H9 (cell line): ENCODE data around the gene STX2. TPM values are rescaled to one million over a fixed set of nuclear protein-coding genes. Genes with fewer than 3 reads are reported as not detected.

Experiments used
- DNase-seq: peaks from one replicate; pipeline ENCODE4 v3.0.0-alpha.2; 2017
- H2AFZ ChIP-seq: one replicate; pipeline ENCODE4 v1.6.1; 2013; ENCODE audit warnings: mild to moderate bottlenecking, low read length, control low read depth, moderate library complexity
- H2AK5ac ChIP-seq: 2 replicates; pipeline ENCODE4 v1.6.1; 2013; ENCODE audit warnings: low read length, control low read depth, mixed read lengths; ENCODE audit not compliant: insufficient read length
- H2BK120ac ChIP-seq: one replicate; pipeline ENCODE4 v1.6.1; 2013; ENCODE audit warnings: low read depth, mild to moderate bottlenecking, low read length, control low read depth, inconsistent platforms; ENCODE audit not compliant: poor library complexity, severe bottlenecking
- H2BK12ac ChIP-seq: 2 replicates; pipeline ENCODE4 v1.6.1; 2013; ENCODE audit warnings: low read length, control low read depth, mixed read lengths, low read depth; ENCODE audit not compliant: insufficient read length
- H2BK15ac ChIP-seq: 2 replicates; pipeline ENCODE4 v1.6.1; 2013; ENCODE audit warnings: low read depth, low read length, control low read depth
- H2BK20ac ChIP-seq: one replicate; pipeline ENCODE4 v1.6.1; 2013; ENCODE audit warnings: low read depth, mild to moderate bottlenecking, low read length, control low read depth, inconsistent platforms; ENCODE audit not compliant: poor library complexity, severe bottlenecking
- H2BK5ac ChIP-seq: 2 replicates; pipeline ENCODE4 v1.6.1; 2013; ENCODE audit warnings: low read length, control low read depth, mixed read lengths; ENCODE audit not compliant: insufficient read length
- H3K14ac ChIP-seq: 2 replicates; pipeline ENCODE4 v1.6.1; 2013; ENCODE audit warnings: low read length, control low read depth; ENCODE audit not compliant: insufficient read depth
- H3K18ac ChIP-seq: 2 replicates; pipeline ENCODE4 v1.6.1; 2013; ENCODE audit warnings: low read depth, mild to moderate bottlenecking, mixed read lengths, low read length, control low read depth; ENCODE audit not compliant: insufficient read length
- H3K23ac ChIP-seq: 2 replicates; pipeline ENCODE4 v1.6.1; 2013; ENCODE audit warnings: low read length, control low read depth, mixed read lengths, low read depth; ENCODE audit not compliant: insufficient read length
- H3K23me2 ChIP-seq: 2 replicates; pipeline ENCODE4 v1.6.1; 2013; ENCODE audit warnings: low read depth, mild to moderate bottlenecking, mixed read lengths, low read length, control low read depth; ENCODE audit not compliant: insufficient read length, poor library complexity, severe bottlenecking
- H3K27ac ChIP-seq: 2 replicates; pipeline ENCODE4 v1.5.1; 2013; ENCODE audit warnings: low read length, control low read depth, mixed read lengths, low read depth; ENCODE audit not compliant: insufficient read length
- H3K27me3 ChIP-seq: 2 replicates; pipeline ENCODE4 v1.6.1; 2013; ENCODE audit warnings: low read length, control low read depth, inconsistent platforms; ENCODE audit not compliant: insufficient read depth
- H3K4ac ChIP-seq: 2 replicates; pipeline ENCODE4 v1.6.1; 2013; ENCODE audit warnings: low read depth, mild to moderate bottlenecking, control low read depth, inconsistent platforms, low read length, moderate library complexity
- H3K4me1 ChIP-seq: 2 replicates; pipeline ENCODE4 v1.6.1; 2013; ENCODE audit warnings: low read length, control low read depth, inconsistent platforms; ENCODE audit not compliant: insufficient read depth
- H3K4me2 ChIP-seq: 2 replicates; pipeline ENCODE4 v1.6.1; 2013; ENCODE audit warnings: low read length, control low read depth, mixed read lengths; ENCODE audit not compliant: insufficient read length, insufficient read depth
- H3K56ac ChIP-seq: 2 replicates; pipeline ENCODE4 v1.6.1; 2013; ENCODE audit warnings: low read depth, mild to moderate bottlenecking, mixed read lengths, low read length, control low read depth; ENCODE audit not compliant: insufficient read length
- H3K79me1 ChIP-seq: 2 replicates; pipeline ENCODE4 v1.6.1; 2013; ENCODE audit warnings: low read depth, mild to moderate bottlenecking, moderate library complexity, low read length, control low read depth, inconsistent platforms; ENCODE audit not compliant: insufficient read depth, poor library complexity, severe bottlenecking
- H3K79me2 ChIP-seq: 2 replicates; pipeline ENCODE4 v1.6.1; 2013; ENCODE audit warnings: low read length, control low read depth, inconsistent platforms; ENCODE audit not compliant: insufficient read depth
- H3K9ac ChIP-seq: 2 replicates; pipeline ENCODE4 v1.6.1; 2013; ENCODE audit warnings: low read length, control low read depth, mixed read lengths; ENCODE audit not compliant: insufficient read length; ENCODE audit errors: extremely low read depth
- H3K9me3 ChIP-seq: one replicate; pipeline ENCODE4 v1.6.1; 2013; ENCODE audit warnings: low read depth, low read length, inconsistent platforms; ENCODE audit not compliant: control insufficient read depth
- H3T11ph ChIP-seq: one replicate; pipeline ENCODE4 v1.6.1; 2013; ENCODE audit warnings: mild to moderate bottlenecking, low read length, control low read depth, inconsistent platforms
- H4K20me1 ChIP-seq: one replicate; pipeline ENCODE4 v1.6.1; 2013; ENCODE audit not compliant: control insufficient read depth, insufficient read length, insufficient read depth
- H4K5ac ChIP-seq: 2 replicates; pipeline ENCODE4 v1.6.1; 2013; ENCODE audit warnings: low read depth, mild to moderate bottlenecking, mixed read lengths, low read length, control low read depth; ENCODE audit not compliant: insufficient read length
- H4K8ac ChIP-seq: replicated peaks from 2 replicates; pipeline ENCODE4 v1.6.1; 2013; ENCODE audit warnings: low read length, control low read depth, mixed read lengths, low read depth; ENCODE audit not compliant: insufficient read length
- H4K91ac ChIP-seq: 2 replicates; pipeline ENCODE4 v1.6.1; 2013; ENCODE audit warnings: low read depth, mild to moderate bottlenecking, moderate library complexity, mixed read lengths, low read length, control low read depth; ENCODE audit not compliant: insufficient read length
- H3K27ac Mint-ChIP-seq, 3 experiments: 2 replicates in 2 of 3; 3 replicates in 1 of 3; pipeline ENCODE4 v1.8.0; 2020 to 2021; ENCODE audit warnings: mixed read lengths in 3 of 3, mild to moderate bottlenecking in 1 of 3, moderate library complexity in 1 of 3
- H3K27me3 Mint-ChIP-seq: 2 replicates; pipeline ENCODE4 v1.8.0; 2021; ENCODE audit warnings: low read depth, mild to moderate bottlenecking, moderate library complexity, mixed read lengths
- H3K36me3 Mint-ChIP-seq, 3 experiments: 2 replicates in 2 of 3; 3 replicates in 1 of 3; pipeline ENCODE4 v1.8.0; 2020 to 2021; ENCODE audit warnings: low read depth in 3 of 3, mixed read lengths in 3 of 3; ENCODE audit not compliant: insufficient read depth in 1 of 3
- H3K4me1 Mint-ChIP-seq, 2 experiments: 2 replicates each; pipeline ENCODE4 v1.8.0; 2020; ENCODE audit warnings: mixed read lengths in 2 of 2
- H3K4me3 Mint-ChIP-seq, 2 experiments: 2 replicates in 1 of 2; 3 replicates in 1 of 2; pipeline ENCODE4 v1.8.0; 2020 to 2021; ENCODE audit warnings: mild to moderate bottlenecking in 2 of 2, mixed read lengths in 2 of 2, moderate library complexity in 1 of 2
- H3K9me3 Mint-ChIP-seq, 2 experiments: 2 replicates in 1 of 2; 3 replicates in 1 of 2; pipeline ENCODE4 v1.8.0; 2020; ENCODE audit warnings: mild to moderate bottlenecking in 2 of 2, mixed read lengths in 2 of 2, moderate library complexity in 1 of 2
- CTCF ChIP-seq: fragments of 200-600 bp; sonication (generic); conservative IDR thresholded peaks from 3 replicates; pipeline ENCODE4 v1.8.0; 2021; ENCODE audit warnings: antibody characterized with exemption, mild to moderate bottlenecking
- WGBS: extraction: QIAGEN DNeasy Blood & Tissue Kit; methylation state at CpG from one replicate; pipeline ENCODE4 v1.1.7; 2013; ENCODE audit warnings: missing lambda C conversion rate, low lambda C conversion rate, mixed read lengths; ENCODE audit not compliant: insufficient read length; ENCODE audit errors: extremely low coverage; 5-methylcytosine and 5-hydroxymethylcytosine counted together
- total RNA-seq: library from RNA; stranded (reverse); gene quantifications from 2 replicates; pipeline ENCODE4 v1.2.1, GENCODE V29; 2021

STX2 gene
- total RNA-seq, 1 experiment from 2014 or later: 19.4 TPM

GRCh38 chr12:130780325-130780724, 58.7 kb downstream of the STX2 start:
- H2BK5ac ChIP-seq: no peak overlapping the region
- no peak overlapping the region for H3K14ac ChIP-seq
- H3K9me3 ChIP-seq: no peaks in the 10 kb centered on the region
- H2BK12ac ChIP-seq: no peak overlapping the region
- H4K91ac ChIP-seq: no peak overlapping the region
- H3K27me3 ChIP-seq: no peaks in the 10 kb centered on the region
- H4K5ac ChIP-seq: no peak overlapping the region
- no peaks in the 10 kb centered on the region for H3K79me1 ChIP-seq
- no peak overlapping the region for H3K4me3 Mint-ChIP-seq
- peaks cover 7% of the 10 kb centered on the region in 2 experiments for H3K9me3 Mint-ChIP-seq
- H3K27ac Mint-ChIP-seq: no peak overlapping the region
- H2BK120ac ChIP-seq: no peak overlapping the region
- no peak overlapping the region for H2AFZ ChIP-seq
- H3K4ac ChIP-seq: no peak overlapping the region
- no peak overlapping the region for H2BK20ac ChIP-seq
- H3K79me2 ChIP-seq: no peaks in the 10 kb centered on the region
- no peak overlapping the region for H3T11ph ChIP-seq
- no peak overlapping the region for H3K27ac ChIP-seq
- H3K4me2 ChIP-seq: no peak overlapping the region
- no peak for TF ChIP-seq CTCF
- H3K56ac ChIP-seq: no peak overlapping the region
- no peak overlapping the region for H2BK15ac ChIP-seq
- no peak overlapping the region for H4K8ac ChIP-seq
- H3K18ac ChIP-seq: no peak overlapping the region
- no CpG with 5 or more reads among the region's 10 CpGs for WGBS
- peaks cover 13 to 22% (median 18%) of the 10 kb centered on the region in 3 experiments for H3K36me3 Mint-ChIP-seq
- H2AK5ac ChIP-seq: no peak overlapping the region
- H3K23me2 ChIP-seq: peaks cover 9% of the 10 kb centered on the region
- no peak overlapping the region for H3K9ac ChIP-seq
- H3K4me1 Mint-ChIP-seq: peaks cover 27% of the 10 kb centered on the region in 2 experiments
- no peaks in the 10 kb centered on the region for H4K20me1 ChIP-seq
- H3K27me3 Mint-ChIP-seq: peaks cover 51% of the 10 kb centered on the region
- no peak overlapping the region for H3K23ac ChIP-seq
- DNase-seq: no peak
- H3K4me1 ChIP-seq: peaks cover 4% of the 10 kb centered on the region; the same call in 1 of the 2 replicates
